Endodermal cell (in vitro differentiated cells): ENCODE measurements around the gene ART1. TPM values are rescaled to one million over a fixed set of nuclear protein-coding genes. Genes with fewer than 3 reads are reported as not detected.
A peak's percentile ranks its signal among the peaks of the same experiment; 100 is the strongest.

Experiments
- DNase-seq: peaks from one replicate; pipeline ENCODE4 v3.0.0-alpha.2; 2017
- H3K27ac ChIP-seq: 2 replicates; pipeline ENCODE4 v1.5.1; 2013; ENCODE audit warnings: mild to moderate bottlenecking, low read depth, low read length, moderate library complexity
- H3K27me3 ChIP-seq: 2 replicates; pipeline ENCODE4 v1.6.1; 2013; ENCODE audit warnings: mild to moderate bottlenecking, low read length, moderate library complexity; ENCODE audit not compliant: insufficient read depth, control insufficient read depth, poor library complexity, severe bottlenecking
- H3K36me3 ChIP-seq: 2 replicates; pipeline ENCODE4 v1.7.0; 2013; ENCODE audit warnings: mild to moderate bottlenecking, low read length, moderate library complexity; ENCODE audit not compliant: control insufficient read depth, insufficient read depth
- H3K4me1 ChIP-seq: one replicate; pipeline ENCODE4 v1.7.0; 2013; ENCODE audit warnings: low read length; ENCODE audit not compliant: control insufficient read depth, insufficient read depth
- H3K4me3 ChIP-seq: 2 replicates; pipeline ENCODE4 v1.5.1; 2013; ENCODE audit warnings: mild to moderate bottlenecking, low read length, moderate library complexity
- H3K9ac ChIP-seq: 2 replicates; pipeline ENCODE4 v1.6.1; 2013; ENCODE audit warnings: mild to moderate bottlenecking, low read length, moderate library complexity; ENCODE audit not compliant: poor library complexity, severe bottlenecking; ENCODE audit errors: extremely low read depth
- H3K9me3 ChIP-seq: 2 replicates; pipeline ENCODE4 v1.6.1; 2013; ENCODE audit warnings: mild to moderate bottlenecking, low read length, moderate library complexity; ENCODE audit not compliant: control insufficient read depth
- H3K27ac Mint-ChIP-seq: 2 replicates; pipeline ENCODE4 v1.8.0; 2020; ENCODE audit warnings: mixed read lengths
- H3K27me3 Mint-ChIP-seq: 2 replicates; pipeline ENCODE4 v1.8.0; 2021; ENCODE audit warnings: mild to moderate bottlenecking, mixed read lengths; ENCODE audit not compliant: insufficient read depth
- H3K36me3 Mint-ChIP-seq: 2 replicates; pipeline ENCODE4 v1.8.0; 2020; ENCODE audit warnings: low read depth, mixed read lengths
- H3K4me1 Mint-ChIP-seq: 2 replicates; pipeline ENCODE4 v1.8.0; 2020; ENCODE audit warnings: mixed read lengths
- H3K4me3 Mint-ChIP-seq: 2 replicates; pipeline ENCODE4 v1.8.0; 2020; ENCODE audit warnings: mild to moderate bottlenecking, moderate library complexity, mixed read lengths
- H3K9me3 Mint-ChIP-seq: 2 replicates; pipeline ENCODE4 v1.8.0; 2020; ENCODE audit warnings: mild to moderate bottlenecking, mixed read lengths
- CTCF ChIP-seq: fragments of 200-600 bp; sonication (generic); conservative IDR thresholded peaks from 2 replicates; pipeline ENCODE4 v1.5.0; 2021; ENCODE audit warnings: antibody characterized with exemption, mild to moderate bottlenecking
- whole genome bisulfite sequencing, 2 experiments: methylation state at CpG; one replicate each; pipeline versions ENCODE4 v1.1.5 to v1.1.7; 2013; ENCODE audit warnings: missing lambda C conversion rate in 2 of 2, mixed read lengths in 1 of 2; ENCODE audit not compliant: insufficient coverage in 1 of 2, insufficient read length in 1 of 2; 5-methylcytosine and 5-hydroxymethylcytosine counted together
- total RNA-seq, 2 donors: library from RNA; stranded (reverse); fragmentation: NEBNext Ultra II Directional in 1 of 2; extraction: Animal tissue kit (Norgen Biotek cat#: 25700) in 1 of 2; gene quantifications; 2 replicates in 1 of 2; 3 replicates in 1 of 2; pipeline ENCODE4 v1.2.1, GENCODE V29; 2021

ART1 gene
- total RNA-seq, 2 donors from 2014 or later, result not detected

GRCh38 chr11:3605283-3605662, 39.7 kb upstream of the ART1 start:
- 92 to 93% methylated on average over 3 of the region's 3 CpGs for WGBS, 2 experiments
- no peak for TF ChIP-seq CTCF
- H3K27me3 Mint-ChIP-seq, result peaks cover 4% of the 10 kb centered on the region

GRCh38 chr11:3605771-3606203, 39.1 kb upstream of the ART1 start:
- no peak for DNase-seq
- 95 to 97% methylated on average over 4 to 5 of the region's 5 CpGs for WGBS, 2 experiments
- no peaks in the 10 kb centered on the region for H3K4me1 Mint-ChIP-seq

More at GRCh38 chr11:3605283-3605662, 39.7 kb upstream of the ART1 start:
- H3K9ac ChIP-seq, result no peak overlapping the region
- no peak overlapping the region for H3K27ac ChIP-seq
- H3K36me3 ChIP-seq, result no peaks in the 10 kb centered on the region
- no peaks in the 10 kb centered on the region for H3K27me3 ChIP-seq
- DNase-seq, result no peak
- no peak overlapping the region for H3K4me3 Mint-ChIP-seq
- H3K4me1 ChIP-seq, result no peaks in the 10 kb centered on the region
- no peaks in the 10 kb centered on the region for H3K9me3 Mint-ChIP-seq
- no peak overlapping the region for H3K27ac Mint-ChIP-seq
- H3K9me3 ChIP-seq, result no peaks in the 10 kb centered on the region
- no peak overlapping the region for H3K4me3 ChIP-seq
- H3K36me3 Mint-ChIP-seq, result no peaks in the 10 kb centered on the region
- H3K4me1 Mint-ChIP-seq, result no peaks in the 10 kb centered on the region

GRCh38 chr11:3609416-3610265, 35.3 kb upstream of the ART1 start:
- no peaks in the 10 kb centered on the region for H3K4me1 ChIP-seq
- peak; percentile 82 for DNase-seq
- no peaks in the 10 kb centered on the region for H3K27me3 ChIP-seq
- peaks cover 8% of the 10 kb centered on the region for H3K9me3 ChIP-seq
- Mint-ChIP-seq H3K27me3 (peaks cover 23% of the 10 kb centered on the region), H3K9me3 (peaks cover 4% of the 10 kb centered on the region), H3K36me3 (no peaks in the 10 kb centered on the region), H3K4me1 (peaks cover 10% of the 10 kb centered on the region), H3K4me3 (no peak overlapping the region), H3K27ac (no peak overlapping the region)
- H3K36me3 ChIP-seq, result no peaks in the 10 kb centered on the region
- no peak overlapping the region for H3K4me3 ChIP-seq
- no peak overlapping the region for H3K9ac ChIP-seq
- no peak overlapping the region for H3K27ac ChIP-seq
- TF ChIP-seq CTCF, result peak; percentile 91
- 59 to 60% methylated on average over 4 to 6 of the region's 7 CpGs for WGBS, 2 experiments

More at GRCh38 chr11:3605771-3606203, 39.1 kb upstream of the ART1 start:
- TF ChIP-seq CTCF, result no peak
- peaks cover 7% of the 10 kb centered on the region for H3K27me3 Mint-ChIP-seq
- H3K27ac Mint-ChIP-seq, result no peak overlapping the region
- H3K36me3 Mint-ChIP-seq, result no peaks in the 10 kb centered on the region
- Histone ChIP-seq H3K4me1 (no peaks in the 10 kb centered on the region), H3K36me3 (no peaks in the 10 kb centered on the region), H3K9me3 (no peaks in the 10 kb centered on the region), H3K27ac (no peak overlapping the region), H3K4me3 (no peak overlapping the region), H3K9ac (no peak overlapping the region), H3K27me3 (no peaks in the 10 kb centered on the region)
- H3K9me3 Mint-ChIP-seq, result no peaks in the 10 kb centered on the region
- H3K4me3 Mint-ChIP-seq, result no peak overlapping the region
